Psoas muscle (tissue), 8 donors: ENCODE results near the gene TTYH3. TPM values are rescaled to one million over a fixed set of nuclear protein-coding genes. Genes with fewer than 3 reads are reported as not detected.

Experiments
- ATAC-seq, 4 donors: fragments of 200-7000 bp; cut with Tn5 transposase; one replicate each; pipeline ENCODE4 v1.9.1; 2020; ENCODE audit warnings: moderate library complexity in 3 of 4, mild to moderate bottlenecking in 2 of 4
- DNase-seq, 2 donors: peaks; one replicate each; pipeline ENCODE4 v3.0.0-alpha.2; 2020
- H3K27ac ChIP-seq: fragments of 200-600 bp; one replicate; pipeline ENCODE4 v1.8.0; 2022
- H3K27me3 ChIP-seq, 3 donors: fragments of 200-600 bp in 1 of 3; one replicate each; pipeline versions ENCODE4 v1.6.1 to v1.8.0; 2013 to 2022; ENCODE audit warnings: low read length in 2 of 3, mild to moderate bottlenecking in 2 of 3, moderate library complexity in 1 of 3; ENCODE audit not compliant: insufficient read depth in 3 of 3
- H3K36me3 ChIP-seq, 2 donors: fragments of 200-600 bp in 1 of 2; one replicate each; pipeline versions ENCODE4 v1.6.1 to v1.8.0; 2013 to 2022; ENCODE audit warnings: low read depth in 1 of 2, mild to moderate bottlenecking in 1 of 2, moderate library complexity in 1 of 2; ENCODE audit not compliant: insufficient read depth in 1 of 2
- H3K4me1 ChIP-seq: fragments of 200-600 bp; one replicate; pipeline ENCODE4 v1.8.0; 2022
- H3K4me3 ChIP-seq: fragments of 200-600 bp; one replicate; pipeline ENCODE4 v1.8.0; 2022; ENCODE audit warnings: mild to moderate bottlenecking
- H3K9me3 ChIP-seq: fragments of 200-600 bp; one replicate; pipeline ENCODE4 v1.8.0; 2022
- WGBS, 3 donors: extraction: QIAGEN DNeasy Blood & Tissue Kit; methylation state at CpG; one replicate each; pipeline versions ENCODE4 v1.1.6 to v1.1.7; 2013; 5-methylcytosine and 5-hydroxymethylcytosine counted together
- intact Hi-C, 2 donors: fragments of 100-400 bp; cut with DNase I; formaldehyde crosslinking; loops; one replicate each; pipeline versions ENCODE4 v1.11.0 to v1.14.2; 2022
- polyA plus RNA-seq, 3 donors: library from polyadenylated mRNA; stranded (reverse); fragments of 200-250 nt; gene quantifications; one replicate each; pipeline ENCODE4 v1.2.3, GENCODE V29; 2013
- total RNA-seq, 4 donors: library from RNA; stranded (reverse); fragmentation: NEBNext Ultra II Directional in 2 of 4; extraction: Animal tissue kit (Norgen Biotek cat#: 25700) in 2 of 4; gene quantifications; one replicate each; pipeline versions ENCODE4 v1.2.1 to v1.2.4, GENCODE V29; 2021 to 2023
- TF ChIP-seq, protein P1 (sequence below): fragments of 200-600 bp; IDR thresholded peaks from one replicate; pipeline ENCODE4 v1.8.0; 2022; ENCODE audit warnings: antibody characterized with exemption
- donor health status: healthy with polysubstance abuse.
- donor health status: DM: no; HTN: no; CAD: no; lungs with moderate emphysema.
- donor health status: Bipolar disorder and iron deficiency.
- donor health status: healthy.
- donor health status: DM: yes; HTN: yes; CAD: no.
- donor health status: DM: no; HTN: no; CAD: no.
- donor health status: DM: no; HTN: no; CAD: no.
- donor health status: DM: yes; HTN: yes; CAD: no.

The TTYH3 gene
- total and polyA plus RNA-seq, 7 donors = 1.3 to 11.3 (median 6.5) TPM

DNA sequence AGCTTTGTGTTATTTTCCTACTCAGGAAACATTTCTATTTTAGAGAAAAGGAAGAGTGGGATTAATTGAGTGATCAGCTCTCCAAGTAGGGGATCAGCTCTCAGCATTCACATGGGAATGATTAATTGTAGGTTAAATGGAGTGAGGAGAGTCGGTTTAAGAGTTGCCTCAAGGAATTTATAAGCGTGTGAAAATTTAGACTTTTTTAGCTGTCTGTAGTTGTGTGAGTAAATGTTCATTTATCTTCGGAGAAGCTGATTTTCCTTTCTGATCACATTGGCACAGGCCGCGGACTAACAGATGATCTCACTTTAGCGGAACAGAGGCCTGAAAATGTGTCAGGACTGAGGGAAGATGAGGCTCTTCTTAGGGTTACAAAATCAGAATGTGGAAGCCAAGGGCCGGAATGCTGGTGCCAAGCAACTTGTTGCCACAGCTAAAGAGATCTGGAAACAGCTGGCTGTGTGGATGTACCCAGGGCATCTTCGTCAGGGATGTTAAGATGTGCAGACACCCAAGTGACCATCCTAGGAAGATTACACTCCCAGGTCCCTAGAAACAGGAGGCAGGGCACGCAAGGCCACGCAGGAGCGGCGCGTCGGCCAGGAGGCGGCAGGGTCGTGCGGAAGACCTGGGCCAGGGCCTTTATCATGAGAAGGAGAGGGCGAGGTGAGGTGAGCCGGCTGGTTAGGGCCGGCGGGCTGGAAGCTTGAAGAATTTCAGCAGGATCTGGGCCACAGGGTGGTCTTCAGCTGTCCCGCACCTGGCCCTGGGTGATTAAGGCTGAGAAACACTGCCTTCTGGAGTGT lies 35.1 kb upstream of the TTYH3 start:
- Histone ChIP-seq H3K4me3 (no peak overlapping the region), H3K27me3 (no peaks in the 10 kb centered on the region), H3K36me3 (peaks cover 0 to 71% of the 10 kb centered on the region in 2 donors), H3K9me3 (no peaks in the 10 kb centered on the region), H3K4me1 (no peaks in the 10 kb centered on the region), H3K27ac (no peak overlapping the region)
- TF ChIP-seq, protein P1, sequence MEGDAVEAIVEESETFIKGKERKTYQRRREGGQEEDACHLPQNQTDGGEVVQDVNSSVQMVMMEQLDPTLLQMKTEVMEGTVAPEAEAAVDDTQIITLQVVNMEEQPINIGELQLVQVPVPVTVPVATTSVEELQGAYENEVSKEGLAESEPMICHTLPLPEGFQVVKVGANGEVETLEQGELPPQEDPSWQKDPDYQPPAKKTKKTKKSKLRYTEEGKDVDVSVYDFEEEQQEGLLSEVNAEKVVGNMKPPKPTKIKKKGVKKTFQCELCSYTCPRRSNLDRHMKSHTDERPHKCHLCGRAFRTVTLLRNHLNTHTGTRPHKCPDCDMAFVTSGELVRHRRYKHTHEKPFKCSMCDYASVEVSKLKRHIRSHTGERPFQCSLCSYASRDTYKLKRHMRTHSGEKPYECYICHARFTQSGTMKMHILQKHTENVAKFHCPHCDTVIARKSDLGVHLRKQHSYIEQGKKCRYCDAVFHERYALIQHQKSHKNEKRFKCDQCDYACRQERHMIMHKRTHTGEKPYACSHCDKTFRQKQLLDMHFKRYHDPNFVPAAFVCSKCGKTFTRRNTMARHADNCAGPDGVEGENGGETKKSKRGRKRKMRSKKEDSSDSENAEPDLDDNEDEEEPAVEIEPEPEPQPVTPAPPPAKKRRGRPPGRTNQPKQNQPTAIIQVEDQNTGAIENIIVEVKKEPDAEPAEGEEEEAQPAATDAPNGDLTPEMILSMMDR = no peak
- DNase-seq (no peak), ATAC-seq (no peak)
- intact Hi-C loops = no loop called here
- 78 to 85% (median 81%) methylated on average over 22 of the region's 22 CpGs for WGBS, 3 donors

DNA sequence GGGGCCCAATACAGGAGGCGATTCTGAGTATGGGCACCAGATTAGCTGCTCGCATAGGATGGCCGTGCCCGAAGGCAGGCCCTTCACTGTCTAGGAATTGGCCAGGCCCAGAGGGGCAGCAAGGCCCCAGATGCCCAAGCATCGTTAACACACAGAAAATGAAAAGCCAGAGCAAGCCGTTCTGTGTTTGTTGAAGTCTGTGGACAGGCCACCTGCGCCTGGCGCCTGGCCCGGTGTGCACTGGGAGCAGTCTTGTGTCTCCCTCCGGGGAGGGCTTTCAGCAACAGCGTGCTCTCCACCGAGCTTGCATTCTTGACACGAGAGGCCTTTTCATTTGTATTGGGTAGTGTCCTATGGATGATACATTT lies 34.5 kb upstream of the TTYH3 start:
- Histone ChIP-seq H3K27me3 (no peaks in the 10 kb centered on the region), H3K4me3 (no peak overlapping the region), H3K4me1 (no peaks in the 10 kb centered on the region), H3K27ac (no peak overlapping the region), H3K9me3 (no peaks in the 10 kb centered on the region), H3K36me3 (peaks cover 0 to 72% of the 10 kb centered on the region in 2 donors)
- DNase-seq = no peak
- 85 to 90% (median 87%) methylated on average over 13 of the region's 13 CpGs for WGBS, 3 donors
- TF ChIP-seq, protein P1 = no peak
- intact Hi-C loops = no loop called here
- no peak for ATAC-seq

DNA sequence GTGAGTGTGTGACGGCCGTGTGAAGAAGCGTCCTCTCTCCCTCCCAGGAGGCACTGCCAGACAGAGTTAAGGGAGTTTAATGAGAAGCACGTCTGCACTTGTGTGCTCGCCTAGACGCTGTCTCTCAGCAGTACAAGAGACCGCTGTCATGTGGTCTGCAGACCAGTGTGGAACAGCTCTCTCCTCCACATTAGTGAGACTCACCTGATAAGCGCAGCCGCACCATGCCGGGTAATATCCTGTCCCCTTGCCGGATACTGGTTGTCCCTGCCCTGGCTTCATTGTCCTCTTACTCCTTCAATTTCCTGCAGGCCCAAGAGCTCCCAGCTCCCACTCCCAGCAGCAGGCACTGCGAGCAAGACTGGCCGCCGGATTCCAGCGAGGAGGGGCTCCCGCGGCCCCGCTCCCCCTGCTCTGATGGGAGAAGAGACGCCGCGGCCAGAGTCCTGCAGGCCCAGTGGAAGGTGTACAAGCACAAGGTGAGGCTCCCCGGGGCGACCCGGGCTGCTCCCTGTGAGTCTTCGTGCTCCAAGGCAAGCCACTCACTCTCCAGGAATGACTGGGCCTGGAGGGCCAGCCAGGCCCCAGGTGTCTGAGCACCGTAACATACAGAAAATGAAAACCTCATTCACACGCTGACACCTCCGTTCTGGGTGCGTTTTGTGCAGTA lies 33.5 kb upstream of the TTYH3 start:
- TF ChIP-seq, protein P1 = no peak
- no peaks in the 10 kb centered on the region for H3K9me3 ChIP-seq
- no peak overlapping the region for H3K27ac ChIP-seq
- no peaks in the 10 kb centered on the region for H3K4me1 ChIP-seq
- WGBS, 3 donors = 75 to 88% (median 86%) methylated on average over 29 of the region's 29 CpGs
- H3K4me3 ChIP-seq = no peak overlapping the region
- ATAC-seq (peak in 1 of 4 donors; percentile 14), DNase-seq (no peak)
- intact Hi-C loops = no loop called here
- peaks cover 0 to 62% of the 10 kb centered on the region in 2 donors for H3K36me3 ChIP-seq
- no peaks in the 10 kb centered on the region for H3K27me3 ChIP-seq

DNA sequence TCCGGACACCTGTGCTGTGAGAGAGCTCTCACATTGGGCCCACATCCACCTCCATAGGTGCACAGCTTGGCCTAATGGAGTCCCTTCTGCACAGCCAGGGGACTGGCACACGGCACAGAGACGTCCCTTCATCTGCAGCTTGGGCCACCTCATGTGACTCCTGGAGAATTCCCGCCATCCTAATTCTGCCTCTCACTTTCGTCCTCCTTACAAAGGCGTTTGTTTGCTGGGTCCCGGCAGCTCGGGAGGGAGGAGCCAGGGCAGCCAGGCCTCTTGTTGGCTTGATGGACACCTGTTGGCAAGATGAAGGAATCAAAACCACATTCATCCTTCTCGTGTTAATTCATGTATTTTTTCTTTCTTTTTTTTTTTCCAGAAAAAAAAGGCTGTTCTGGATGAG lies 30.7 kb upstream of the TTYH3 start:
- intact Hi-C loops = no loop called here
- no peak overlapping the region for H3K4me3 ChIP-seq
- H3K9me3 ChIP-seq = no peaks in the 10 kb centered on the region
- 82 to 93% (median 82%) methylated on average over 9 of the region's 9 CpGs for WGBS, 3 donors
- no peaks in the 10 kb centered on the region for H3K27me3 ChIP-seq
- no peak overlapping the region for H3K27ac ChIP-seq
- ATAC-seq (no peak), DNase-seq (no peak)
- TF ChIP-seq, protein P1 = no peak
- peaks cover 0 to 44% of the 10 kb centered on the region in 2 donors for H3K36me3 ChIP-seq
- no peaks in the 10 kb centered on the region for H3K4me1 ChIP-seq
